Hindlimb muscle (tissue), 1 donor: Measurements from ENCODE around the gene CIAO2B. TPM values are rescaled to one million over a fixed set of nuclear protein-coding genes. Genes with fewer than 3 reads are reported as not detected.
"Not testable (repeated sequence)": the region's sequence is repeated elsewhere in the genome, so short reads cannot be mapped to it uniquely, and the experiment has no call there.

ENCODE experiments used
- DNase-seq: peaks from one replicate; pipeline ENCODE4 v3.0.0-alpha.2; 2013
- polyA plus RNA-seq: library from polyadenylated mRNA; unstranded; fragments of 120-200 nt; gene quantifications from one replicate; pipeline ENCODE4 v1.2.1, GENCODE V29; 2013; ENCODE audit not compliant: insufficient read length

Gene CIAO2B
- polyA plus RNA-seq, 1 donor, result 88.3 TPM

- no peak for DNase-seq
Measured at GRCh38 chr16:66903544-66904427, 30.4 kb downstream of the CIAO2B start.

DNA sequence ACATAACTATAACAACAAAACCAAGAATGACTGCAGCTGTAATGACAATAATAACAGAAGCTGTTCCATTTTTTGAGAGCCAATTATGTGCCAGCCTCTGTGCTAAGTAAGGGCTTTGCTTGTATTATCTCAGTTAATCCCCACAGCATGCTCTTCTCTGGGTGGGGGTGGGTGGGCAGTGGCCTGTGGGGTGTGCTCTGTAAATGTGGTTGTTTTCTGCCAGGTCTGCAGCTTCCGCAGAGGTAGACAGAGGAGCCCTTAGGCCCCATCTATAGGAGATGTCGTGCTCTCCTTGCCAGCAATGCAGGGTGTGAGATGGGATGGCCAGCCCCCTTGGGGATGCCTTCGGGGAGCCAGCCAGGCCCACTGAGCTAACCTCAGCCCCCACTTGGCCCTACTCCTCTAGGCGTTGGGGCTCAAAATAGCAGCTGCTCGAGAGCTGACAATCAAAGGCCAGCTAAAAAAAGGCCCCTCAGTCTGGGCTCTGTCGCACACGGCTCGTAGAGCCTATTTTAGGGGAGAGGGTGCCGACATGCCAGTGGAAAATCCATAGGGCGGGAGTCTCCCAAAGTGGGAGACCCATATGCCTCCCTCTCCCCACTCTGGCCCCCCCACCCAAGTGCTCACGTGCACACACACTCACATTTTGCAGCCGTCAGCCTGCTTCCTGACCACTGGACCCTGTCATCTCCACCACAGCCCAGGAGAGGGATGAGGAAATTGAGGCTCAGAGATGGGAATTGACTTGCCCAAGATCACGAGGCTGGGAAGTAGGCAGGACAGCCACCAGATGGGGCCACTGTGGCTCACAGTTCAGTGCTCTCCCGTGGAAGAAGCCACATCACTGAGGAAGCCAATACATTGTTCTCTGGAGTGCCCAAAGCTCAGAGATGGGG is 31.3 kb downstream of the CIAO2B start:
- DNase-seq, result no peak

GRCh38 chr16:66901626-66902025 is 32.6 kb downstream of the CIAO2B start:
- DNase-seq, result no peak

GRCh38 chr16:66900721-66901441 is 33.3 kb downstream of the CIAO2B start:
- DNase-seq, result no peak

DNA sequence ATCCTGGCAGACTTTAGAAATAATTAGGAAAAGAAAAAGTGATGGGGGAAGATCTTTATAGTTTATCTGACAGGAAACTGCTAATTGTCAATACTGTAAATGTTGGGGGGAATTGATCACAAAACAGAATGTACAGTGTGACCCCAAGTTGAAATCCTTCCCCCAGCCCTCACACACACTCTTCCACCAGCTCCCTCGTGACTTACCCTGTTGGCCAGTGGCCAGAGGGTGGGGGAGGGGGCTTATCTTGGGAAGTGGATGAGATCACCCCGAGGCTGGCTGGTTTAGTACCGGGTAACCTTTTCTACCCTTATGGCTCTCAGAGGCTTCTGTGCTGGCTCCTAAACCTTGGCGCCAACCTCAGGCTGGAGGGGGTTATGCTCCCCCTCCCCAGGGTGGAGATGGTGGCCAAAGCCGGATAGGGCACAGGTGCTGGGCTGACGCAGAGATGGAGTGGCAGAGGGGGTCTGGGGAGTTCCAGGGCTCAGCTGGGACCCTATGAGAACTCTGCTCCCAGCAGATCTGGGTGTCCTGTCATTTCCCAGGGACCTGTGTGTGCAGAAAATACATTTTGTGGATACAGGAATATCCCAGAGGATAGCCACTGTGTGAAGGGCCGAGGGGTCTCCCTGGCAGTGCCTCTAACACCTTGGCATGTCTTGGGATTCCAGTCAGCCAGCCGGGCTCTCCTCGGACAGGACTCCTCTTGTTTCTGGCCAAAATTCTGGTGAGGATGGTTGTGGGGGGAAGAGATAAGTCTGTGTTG is 34.1 kb downstream of the CIAO2B start:
- no peak for DNase-seq

DNA sequence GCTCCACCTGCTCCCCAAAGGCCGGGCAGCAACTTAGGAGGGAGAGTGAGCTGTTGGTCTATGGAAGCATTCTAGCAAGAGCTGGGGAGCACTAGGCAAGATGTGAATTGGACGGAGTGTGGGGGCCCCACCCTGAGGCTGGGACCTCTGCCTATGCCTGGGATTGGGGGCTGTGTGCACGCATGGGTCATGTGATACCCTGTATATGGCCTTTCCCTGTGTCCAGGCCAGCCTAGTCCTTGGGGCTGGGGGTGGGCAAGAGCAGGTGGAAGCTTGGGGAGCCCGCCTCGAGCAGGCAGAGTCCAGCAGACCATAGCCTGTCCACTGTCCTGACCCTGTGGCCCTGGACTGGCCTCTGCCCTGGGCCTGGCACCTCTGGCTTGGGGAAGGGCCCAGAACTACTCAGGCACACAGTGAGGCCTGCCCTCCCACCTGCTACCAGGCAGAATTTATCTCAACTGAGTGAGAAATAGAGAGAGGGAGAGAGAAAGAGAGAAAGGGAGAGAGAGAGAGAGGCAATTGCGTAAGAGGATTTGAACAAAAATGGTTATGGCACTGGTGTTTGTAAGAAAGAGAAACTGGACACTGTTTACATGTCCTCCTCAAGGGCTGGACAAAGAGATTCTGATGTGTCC is 34.8 kb downstream of the CIAO2B start:
- no peak for DNase-seq

DNA sequence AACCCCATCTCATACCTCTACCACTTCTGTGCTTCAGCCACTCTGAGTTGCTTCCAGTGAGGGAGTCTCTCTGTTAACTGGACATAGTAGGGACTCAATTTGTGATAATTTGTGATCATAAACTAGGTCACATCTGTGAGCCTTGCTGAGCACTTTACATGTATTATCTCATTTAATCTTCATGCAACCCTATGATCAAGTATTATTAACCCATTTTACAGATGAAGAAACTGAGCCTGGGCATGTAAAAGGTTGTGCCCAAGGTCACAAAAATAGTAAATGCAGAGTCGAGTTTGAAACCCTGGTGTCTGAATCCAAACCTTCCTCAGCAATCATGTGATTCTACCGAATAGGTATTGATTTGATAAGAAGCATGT is 35.3 kb downstream of the CIAO2B start:
- DNase-seq, result no peak

DNA sequence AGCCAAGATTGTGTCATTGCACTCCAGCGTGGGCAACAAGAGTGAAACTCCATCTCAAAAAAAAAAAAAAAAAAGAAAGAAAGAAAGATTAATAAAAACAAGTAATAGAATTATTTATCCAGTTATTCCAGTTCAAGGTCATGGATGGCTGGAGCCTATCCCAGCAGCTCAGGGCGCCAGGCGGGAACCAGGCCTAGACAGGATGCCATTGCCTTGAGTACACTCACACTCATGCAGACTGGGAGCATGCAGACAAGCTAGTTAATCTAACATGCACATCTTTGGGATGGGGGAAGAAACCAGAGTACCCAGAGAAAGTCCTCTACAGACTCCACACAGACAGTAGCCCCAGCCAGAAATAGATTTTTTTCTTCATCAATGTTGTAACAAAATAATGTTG is 36.0 kb downstream of the CIAO2B start:
- no peak for DNase-seq

DNA sequence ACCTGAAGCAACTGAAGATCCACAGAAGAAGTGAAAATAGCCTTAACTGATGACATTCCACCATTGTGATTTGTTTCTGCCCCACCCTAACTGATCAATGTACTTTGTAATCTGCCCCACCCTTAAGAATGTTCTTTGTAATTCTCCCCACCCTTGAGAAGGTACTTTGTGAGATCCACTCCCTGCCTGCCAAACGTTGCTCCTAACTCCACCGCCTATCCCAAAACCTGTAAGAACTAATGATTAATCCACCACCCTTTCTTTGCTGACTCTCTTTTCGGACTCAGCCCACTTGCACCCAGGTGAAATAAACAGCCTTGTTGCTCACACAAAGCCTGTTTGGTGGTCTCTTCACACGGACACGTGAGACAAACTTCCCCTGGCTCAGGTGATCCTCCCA is 37.5 kb downstream of the CIAO2B start:
- not testable (repeated sequence) for DNase-seq

- no peak for DNase-seq
Measured at GRCh38 chr16:66895999-66896398, 38.2 kb downstream of the CIAO2B start.

GRCh38 chr16:66895689-66895979 is 38.6 kb downstream of the CIAO2B start:
- DNase-seq, result no peak

DNA sequence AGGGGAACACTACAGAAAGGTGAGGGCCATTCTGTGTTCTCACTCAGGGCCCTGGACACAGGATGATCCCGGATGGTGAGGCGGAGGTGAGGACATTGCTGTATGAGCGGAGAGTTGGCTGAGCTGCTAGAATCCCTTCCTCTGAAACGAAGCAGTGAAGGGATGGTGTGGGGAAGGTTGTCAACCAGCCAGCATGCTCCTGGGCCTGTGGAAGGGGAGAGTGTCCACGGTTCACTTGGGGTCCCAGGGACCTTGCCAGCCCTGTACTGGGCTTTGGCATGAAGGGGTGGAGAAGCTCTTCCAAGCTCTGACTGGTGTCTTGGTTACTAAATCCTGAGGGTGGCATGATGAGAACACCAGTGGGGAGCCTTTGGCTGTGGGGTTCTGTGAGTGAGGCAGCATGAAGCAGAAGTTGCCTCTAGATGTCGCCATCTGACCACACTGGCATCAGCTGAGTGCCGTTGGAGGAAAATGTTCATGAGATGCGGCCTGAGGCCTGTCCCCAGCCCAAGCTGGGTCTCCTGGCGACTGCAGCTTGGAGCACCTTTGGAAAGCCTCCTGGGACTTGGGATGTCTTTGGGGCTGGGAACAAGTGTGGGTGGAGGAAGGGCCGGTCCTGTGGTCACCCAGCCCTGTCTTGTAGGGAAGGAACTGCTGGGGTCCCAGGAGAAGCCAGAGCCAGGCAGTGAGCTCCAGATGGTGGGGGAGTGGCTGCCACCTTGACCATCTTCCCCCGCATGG is 39.1 kb downstream of the CIAO2B start:
- DNase-seq, result peak; percentile 68

DNA sequence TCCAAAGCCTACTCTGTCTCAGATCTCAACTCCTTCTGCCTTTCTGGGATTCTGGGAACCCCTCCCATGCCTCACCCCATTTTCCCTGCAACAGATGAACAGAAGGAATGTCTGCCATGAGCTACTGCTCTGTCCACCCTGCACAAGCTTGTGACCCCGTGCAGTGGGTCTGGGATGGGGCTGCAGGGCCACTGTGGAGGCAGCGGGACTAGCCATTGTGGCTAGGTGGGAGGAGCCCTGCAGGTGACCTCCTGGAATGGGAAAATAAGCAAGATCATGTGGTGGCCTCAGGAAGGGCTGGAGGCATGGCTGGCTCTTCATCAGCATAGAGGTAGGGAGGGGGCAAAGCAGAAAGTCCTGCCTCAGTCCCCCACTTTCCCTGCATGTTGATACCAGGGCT is 40.1 kb downstream of the CIAO2B start:
- no peak for DNase-seq

DNA sequence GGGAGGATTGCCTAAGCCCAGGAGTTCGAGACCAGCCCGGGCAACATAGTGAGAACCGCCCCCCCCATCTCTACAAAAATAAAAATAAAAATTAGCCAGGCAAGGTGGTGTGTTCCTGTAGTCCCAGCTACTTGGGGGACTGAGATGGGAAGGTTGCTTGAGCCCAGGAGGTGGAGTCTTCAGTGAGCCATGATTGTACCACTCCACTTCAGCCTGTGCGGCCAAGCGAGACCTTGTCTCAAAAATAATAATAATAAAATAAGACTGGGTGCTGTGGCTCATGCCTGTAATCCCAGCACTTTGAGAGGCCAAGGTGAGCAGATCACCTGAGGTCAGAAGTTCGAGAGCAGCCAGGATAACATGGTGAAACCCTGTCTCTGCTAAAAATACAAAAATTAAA is 42.4 kb downstream of the CIAO2B start:
- DNase-seq, result no peak

GRCh38 chr16:66891360-66891759 is 42.8 kb downstream of the CIAO2B start:
- DNase-seq, result no peak

- DNase-seq, result no peak
Measured at GRCh38 chr16:66890799-66891198, 43.4 kb downstream of the CIAO2B start.

DNA sequence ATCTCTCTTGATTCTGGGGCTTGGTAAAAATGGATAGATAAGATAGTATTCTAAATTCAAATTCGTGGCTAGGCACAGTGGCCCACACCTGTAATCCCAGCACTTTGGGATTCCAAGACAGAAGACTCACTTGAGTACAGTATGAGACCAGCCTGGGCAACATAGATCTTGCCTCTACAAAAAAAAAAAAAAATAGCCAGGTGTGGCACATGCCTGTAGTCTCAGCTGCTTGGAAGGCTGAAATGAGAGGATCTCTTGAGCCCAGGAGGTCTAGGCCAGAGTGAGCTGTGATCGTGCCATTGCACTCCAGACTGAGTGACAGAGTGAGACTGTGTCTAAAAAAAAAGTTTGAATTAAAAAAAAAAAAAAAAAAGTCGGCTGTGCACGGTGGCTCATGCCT is 44.6 kb downstream of the CIAO2B start:
- no peak for DNase-seq

GRCh38 chr16:66888647-66889615 is 45.3 kb downstream of the CIAO2B start:
- DNase-seq, result no peak

DNA sequence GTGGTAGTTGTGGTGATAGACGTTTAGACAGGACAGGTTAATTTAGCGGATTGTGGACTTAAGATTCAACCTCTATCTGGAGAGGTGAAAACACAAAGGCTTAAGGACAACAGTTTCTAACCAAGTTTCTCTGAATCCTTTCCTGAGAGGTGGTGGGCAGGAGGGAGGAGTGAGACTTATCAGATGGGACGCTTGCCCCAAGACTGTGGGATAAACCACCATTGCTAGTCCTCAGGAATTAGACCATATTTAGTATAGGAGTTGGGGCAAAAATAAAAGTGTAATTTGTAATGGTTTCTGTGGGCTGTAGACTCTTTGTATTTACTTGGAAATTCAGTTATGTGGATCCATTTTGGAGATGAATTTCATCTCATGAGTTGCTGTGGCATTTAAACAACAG is 47.3 kb downstream of the CIAO2B start:
- no peak for DNase-seq

DNA sequence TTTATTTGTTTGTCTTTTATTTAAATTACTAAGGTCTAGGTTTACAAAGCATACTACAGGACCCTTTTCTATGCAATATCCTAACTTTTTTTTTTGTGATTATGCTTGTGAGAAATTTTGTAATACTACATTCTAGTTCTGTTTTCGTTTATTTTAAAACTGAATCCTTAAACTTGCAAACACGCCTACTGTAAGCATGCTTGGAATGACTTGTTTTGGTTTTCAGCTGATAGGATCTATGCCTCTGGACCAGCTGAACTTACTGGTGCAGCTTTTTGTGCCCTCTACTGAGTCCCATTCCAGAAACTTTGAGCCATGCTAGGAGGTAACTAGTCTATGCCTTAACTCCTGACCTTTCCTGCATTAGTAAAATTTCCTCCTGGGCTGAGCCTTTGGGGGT is 47.9 kb downstream of the CIAO2B start:
- no peak for DNase-seq
